Stimulated activated CD4-positive, alpha-beta T cell treated with anti-CD3 and anti-CD28 coated beads, Interleukin-4, amount 100 ng/mL, for 24 hours (primary cell): ENCODE measurements around the gene CFAP77.
"Not testable (repeated sequence)": the region's sequence is repeated elsewhere in the genome, so short reads cannot be mapped to it uniquely, and the experiment has no call there.

Source experiments
- DNase-seq: peaks from one replicate; pipeline ENCODE4 v3.0.0-alpha.2; 2020

The CFAP77 gene

DNA sequence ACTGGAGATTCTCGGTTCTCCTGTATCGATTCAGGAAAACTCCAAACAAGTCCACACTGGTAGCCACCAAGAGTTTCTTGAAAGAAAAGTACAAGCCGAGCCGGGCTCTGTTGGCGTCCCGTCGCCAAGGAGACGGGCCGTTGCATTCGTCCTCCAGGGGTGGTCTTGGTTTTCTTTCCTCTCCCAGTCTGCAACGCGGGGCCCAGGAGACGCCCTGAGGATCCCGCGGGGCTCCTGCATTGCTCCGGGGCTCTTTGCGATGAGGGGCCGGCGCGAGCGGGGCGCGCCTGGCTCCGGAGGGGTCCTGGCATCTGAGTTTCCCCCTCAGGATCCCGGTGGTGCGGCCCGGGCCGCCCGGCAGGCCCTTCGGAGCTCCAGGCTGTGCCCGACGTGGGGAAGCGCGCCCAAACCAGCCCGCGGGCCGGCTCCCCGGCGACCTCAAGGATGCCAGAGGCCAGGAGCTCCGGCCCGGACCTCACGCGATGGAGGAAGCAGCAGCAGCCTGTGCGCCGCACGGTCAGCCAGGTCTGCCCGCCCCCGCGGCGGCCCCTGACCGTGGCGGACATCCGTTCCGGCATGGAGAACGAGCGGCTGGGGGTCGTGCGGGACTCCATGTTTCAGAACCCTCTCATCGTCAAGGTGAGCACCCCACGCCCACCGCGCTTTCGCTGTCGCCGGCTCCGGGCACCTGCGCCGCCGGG, at the start of gene CFAP77:
CFAP77 (plus strand) TSS at position 384 of the 701 bp plus-strand sequence; CDS start at position 445, 61 bp downstream.
- peak; percentile 31 for DNase-seq

DNA sequence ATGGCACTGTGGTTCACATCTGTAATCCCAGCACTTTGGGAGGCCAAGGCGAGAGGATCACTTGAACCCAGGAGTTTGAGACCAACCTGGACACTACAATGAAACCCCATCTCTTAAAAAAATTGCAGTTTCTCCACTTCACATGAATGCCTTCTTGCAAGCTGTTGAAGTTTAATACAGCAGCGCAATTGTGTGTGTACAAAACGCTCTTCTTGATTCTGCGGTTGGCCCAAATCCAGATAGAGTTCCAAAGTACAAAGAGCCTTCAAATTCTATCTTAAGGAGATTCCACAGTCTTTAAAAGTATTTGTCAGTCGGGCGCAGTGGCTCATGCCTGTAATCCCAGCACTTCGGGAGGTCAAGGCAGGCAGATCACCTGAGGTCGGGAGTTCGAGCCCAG, 45.9 kb upstream of the CFAP77 start:
- DNase-seq = no peak

DNA sequence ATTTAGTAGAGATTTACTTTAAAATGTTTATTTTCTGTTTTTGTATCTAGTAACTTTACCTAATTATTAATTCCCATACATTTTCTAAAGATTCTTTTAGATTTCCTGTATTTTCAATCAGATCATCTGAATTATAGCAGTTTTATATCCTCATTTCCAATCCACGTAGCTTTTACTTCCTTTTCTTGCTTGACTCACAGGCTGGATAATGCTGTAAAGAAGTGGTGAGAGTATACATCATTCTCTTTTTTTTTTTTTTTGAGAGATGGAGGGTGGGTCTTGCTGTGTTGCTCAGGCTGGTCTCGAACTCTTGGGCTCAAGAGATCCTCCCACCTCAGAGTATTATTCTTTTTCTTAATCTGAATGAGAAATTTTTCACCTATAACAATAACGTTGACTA, 44.0 kb upstream of the CFAP77 start:
- DNase-seq = no peak

DNA sequence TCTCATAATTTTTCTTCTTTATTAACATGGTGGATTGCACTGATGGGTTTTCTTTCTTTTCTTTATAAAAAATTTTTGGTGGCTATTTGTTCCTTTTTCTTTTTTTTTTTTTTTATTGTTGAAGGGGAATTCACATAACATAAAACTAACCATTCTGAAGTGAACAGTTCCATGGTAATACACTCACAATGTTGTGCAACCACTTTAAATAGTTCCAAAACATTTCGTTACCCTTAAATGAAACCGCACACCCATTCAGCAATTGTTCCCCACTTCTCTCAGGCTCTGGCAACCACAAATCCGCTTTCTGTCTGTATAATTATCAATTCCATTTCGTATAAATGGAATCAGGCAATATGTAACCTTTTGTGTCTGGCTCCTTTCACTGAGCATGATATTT, 43.5 kb upstream of the CFAP77 start:
- no peak for DNase-seq

DNA sequence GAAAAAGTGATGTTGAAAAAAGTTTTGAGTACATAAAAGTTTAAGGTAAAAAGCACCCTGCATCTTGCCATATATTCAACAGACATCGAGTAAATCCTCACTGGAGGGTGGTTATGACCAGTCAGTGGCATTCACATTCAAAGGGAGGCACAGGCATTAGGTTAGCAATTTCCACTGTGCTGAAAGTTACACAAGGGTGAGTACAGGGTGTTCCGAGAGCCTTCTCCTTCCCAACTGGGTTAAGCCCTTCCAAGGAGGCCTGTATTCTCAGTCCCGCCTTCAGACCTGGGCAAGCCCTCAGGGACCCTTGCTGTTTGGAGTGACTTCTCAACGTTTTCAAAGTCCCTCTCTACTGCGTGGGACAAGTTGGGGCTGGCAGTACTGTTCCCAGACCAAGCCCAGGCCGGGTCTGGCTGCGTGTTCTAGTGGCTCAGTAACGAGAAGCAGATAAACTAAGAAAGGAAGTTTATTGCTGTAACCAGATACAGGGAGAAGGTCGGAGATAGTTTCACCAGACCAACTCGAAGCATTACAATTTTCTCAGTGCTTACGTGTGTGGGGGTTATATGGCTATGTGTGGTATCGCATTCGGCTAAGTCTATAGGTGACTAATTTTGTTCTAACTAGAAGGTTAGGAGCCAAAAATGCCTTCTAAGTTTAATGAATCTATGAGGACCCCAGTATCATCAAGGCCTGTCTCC, 42.2 kb upstream of the CFAP77 start:
- no peak for DNase-seq

DNA sequence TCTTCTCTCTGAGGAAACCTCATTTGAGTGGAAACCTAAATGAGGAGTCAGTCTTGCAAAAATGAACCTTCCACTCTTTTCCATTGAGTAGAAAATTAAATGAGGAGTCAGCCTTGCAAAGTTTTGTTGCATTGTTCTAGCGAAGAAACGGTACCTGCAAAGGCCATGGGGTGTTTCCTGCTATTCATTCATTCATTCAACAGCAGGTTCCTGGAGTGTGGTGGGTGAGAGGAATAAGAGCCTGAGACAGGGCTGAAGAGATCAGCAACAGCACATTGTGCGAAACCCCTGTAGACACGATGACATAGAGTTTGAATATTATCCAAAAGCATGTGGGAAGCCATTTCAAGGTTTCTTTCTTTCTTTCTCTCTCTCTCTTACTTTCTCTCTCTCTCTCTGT, 40.6 kb upstream of the CFAP77 start:
- no peak for DNase-seq

DNA sequence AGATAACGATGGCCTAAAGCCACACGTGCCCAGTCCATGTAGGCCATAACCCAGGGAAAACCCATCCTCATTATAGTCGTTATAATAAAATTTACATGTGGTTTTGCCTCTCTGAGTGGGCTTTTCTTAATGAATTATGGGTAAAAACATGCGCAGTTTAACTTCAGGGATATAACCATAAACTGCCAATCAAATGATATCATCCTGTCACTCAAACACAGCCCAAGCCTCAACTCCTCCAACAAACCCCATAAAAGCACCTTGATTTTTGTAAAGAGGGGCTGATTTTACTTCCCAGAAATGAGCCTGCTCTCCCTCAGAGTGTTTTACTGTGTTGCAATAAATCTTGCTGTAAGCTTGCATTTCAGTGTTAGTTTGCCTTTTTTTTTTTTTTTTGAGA, 39.4 kb upstream of the CFAP77 start:
- DNase-seq = no peak

DNA sequence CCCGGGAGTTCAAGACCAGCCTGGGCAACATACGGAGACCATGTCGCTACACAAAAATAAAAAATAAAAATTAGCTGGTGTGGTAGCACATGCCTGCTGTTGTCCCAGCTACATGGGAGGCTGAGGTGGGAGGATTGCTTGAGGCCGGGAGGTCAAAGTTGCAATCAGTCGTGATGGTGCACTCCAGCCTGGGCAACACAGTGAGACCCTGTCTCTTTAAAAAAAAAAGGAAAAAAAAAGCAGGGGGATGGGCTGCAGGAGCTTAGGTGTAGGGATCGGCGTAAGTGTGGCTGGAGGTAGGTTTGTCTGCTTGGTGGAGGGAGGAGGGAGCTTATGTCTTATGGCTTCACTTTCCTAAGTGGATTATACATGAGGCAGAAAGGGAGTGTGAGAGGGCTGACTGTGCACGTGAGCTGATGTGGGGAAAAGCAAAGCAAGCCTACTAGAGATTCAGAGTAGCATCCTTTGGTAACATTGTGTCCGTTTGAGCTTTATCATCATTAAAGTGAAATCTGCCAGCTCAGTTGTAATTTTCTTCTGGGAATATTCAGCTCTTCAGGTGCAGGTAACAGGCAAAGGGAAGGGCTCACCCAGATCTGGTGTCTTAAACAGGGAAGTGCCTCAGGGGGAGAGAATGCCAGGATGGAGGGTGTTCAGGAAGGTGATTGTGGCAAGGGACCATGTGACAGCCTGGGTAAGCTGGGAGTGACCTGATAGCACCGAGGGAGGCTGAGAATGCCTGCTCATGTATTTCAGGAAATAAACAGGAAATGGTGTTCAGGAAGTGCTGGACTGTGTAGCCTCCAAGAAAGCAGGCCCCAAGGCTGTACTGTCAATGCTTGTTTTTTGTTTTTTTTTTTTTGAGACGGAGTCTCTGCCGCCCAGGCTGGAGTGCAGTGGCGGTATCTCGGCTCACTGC, 37.6 kb upstream of the CFAP77 start:
- DNase-seq = no peak

DNA sequence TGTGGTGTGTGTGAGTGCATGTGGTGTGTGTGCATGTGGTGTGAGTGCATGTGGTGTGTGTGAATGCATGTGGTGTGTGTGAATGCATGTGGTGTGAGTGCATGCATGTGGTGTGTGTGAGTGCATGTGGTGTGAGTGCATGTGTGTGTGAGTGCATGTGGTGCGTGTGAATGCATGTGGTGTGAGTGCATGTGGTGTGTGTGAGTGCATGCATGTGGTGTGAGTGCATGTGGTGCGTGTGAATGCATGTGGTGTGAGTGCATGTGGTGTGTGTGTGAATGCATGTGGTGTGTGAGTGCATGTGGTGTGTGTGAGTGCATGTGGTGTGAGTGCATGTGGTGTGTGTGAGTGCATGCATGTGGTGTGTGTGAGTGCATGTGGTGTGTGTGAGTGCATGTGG, 32.2 kb upstream of the CFAP77 start:
- DNase-seq = not testable (repeated sequence)

DNA sequence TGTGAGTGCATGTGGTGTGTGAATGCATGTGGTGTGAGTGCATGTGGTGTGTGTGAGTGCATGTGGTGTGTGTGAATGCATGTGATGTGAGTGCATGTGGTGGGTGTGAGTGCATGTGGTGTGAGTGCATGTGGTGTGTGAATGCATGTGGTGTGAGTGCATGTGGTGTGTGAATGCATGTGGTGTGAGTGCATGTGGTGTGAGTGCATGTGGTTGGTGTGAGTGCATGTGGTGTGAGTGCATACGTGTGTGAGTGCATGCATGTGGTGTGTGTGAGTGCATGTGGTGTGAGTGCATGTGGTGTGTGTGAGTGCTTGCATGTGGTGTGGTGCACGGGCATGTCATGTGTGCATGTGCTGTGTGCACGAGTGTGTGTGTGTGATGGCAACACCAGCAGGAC, 31.6 kb upstream of the CFAP77 start:
- DNase-seq = not testable (repeated sequence)

DNA sequence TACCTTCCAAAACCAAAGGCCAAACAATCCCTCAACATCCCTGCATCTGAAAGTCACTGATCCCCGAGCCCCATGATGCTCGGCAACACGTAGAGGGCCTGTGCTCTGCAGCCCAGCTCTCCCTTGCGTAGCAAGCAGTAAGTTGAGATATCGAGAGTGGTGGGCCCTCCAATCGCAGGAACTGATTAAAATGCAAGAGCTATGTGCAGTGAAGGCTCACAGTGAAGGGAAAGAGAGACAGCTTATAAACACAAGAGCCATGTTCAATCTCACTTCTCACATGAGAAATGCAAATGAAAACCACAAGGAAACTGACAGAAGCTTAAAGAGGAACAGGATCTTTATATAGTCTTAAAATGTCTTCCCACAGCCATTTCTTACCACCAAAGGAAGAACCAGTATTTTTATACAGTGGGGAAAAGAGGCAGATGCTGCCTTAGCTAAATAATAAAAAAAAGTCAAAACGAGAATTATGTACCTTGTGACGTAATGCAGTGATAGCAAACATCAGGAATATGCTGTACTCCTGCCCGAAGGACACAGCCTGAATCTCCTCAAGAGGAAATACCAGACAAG, 28.0 kb upstream of the CFAP77 start:
- DNase-seq = no peak

DNA sequence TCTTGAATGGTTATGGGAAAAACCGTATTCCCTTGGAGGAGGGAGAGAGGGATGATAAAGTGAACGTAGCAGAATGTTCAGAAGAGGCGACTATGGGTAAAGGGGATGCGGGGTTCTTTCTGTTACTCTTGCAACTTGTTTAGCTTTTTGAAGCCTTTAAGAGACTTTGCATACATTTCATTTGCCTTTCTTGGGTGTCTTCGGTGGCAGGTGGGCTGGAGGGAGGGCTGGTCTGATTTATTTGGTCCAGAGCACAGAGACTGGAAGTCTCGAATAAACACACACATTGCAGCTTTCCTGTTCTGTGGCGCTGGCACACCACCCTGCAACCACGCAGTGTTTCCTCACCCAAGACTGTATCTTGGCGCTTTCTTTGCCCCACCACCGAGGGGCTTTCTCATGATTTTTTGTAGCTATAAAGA, 26.5 kb upstream of the CFAP77 start:
- DNase-seq = no peak

DNA sequence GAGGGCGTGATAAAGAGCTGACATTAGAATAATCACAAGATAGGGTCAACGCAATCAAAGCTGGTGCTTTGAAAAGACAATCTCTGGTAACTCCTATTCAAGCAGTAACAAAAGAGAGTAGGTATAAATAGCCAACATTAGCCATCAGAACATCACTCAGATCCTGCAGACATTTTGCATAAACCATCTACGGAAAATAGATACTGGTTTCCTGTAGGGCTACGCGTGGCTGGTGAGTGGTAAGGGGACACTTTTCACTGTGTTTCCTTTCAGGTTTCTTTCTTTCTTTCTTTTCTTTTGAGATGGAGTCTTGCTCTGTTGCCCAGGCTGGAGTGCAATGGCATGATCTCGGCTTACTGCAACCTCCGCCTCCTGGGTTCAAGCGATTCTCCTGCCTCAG, 25.6 kb upstream of the CFAP77 start:
- no peak for DNase-seq

DNA sequence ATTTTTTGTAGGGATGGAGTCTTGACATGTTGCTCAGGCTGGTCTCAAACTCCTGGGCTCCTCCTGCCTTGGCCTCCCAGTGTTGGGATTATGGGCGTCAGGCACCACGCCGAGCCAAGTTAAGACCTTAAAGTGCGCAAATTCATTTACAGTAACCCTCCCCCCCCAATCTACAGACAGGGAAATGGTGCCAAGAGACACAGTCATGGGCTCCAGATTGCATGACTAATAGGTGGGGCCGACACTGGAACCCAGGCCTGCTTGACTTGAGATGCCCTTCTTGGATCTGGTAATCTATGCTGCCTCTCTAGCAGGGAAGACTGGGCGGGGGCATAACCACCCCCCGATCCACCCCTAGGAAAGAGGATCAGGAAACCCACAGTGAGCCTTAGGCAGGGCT, 22.9 kb upstream of the CFAP77 start:
- no peak for DNase-seq

DNA sequence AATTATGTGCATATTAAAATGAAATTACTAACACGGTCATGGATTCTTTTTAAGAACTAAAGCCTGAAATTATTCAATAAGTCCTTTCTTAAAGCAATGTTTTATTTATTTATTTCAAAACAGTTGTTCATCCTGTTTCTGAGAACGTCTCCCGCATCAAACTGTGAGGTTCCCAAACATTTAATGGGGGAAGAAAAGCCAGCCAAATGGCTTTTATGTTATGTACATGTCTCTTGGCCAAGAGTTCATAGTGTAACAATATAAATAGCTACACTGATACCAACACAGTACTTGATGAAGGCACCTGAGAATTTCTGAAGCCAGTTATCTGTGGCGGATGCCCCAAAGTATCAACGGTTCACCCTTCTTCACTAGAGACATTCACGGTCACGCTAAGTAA, 19.0 kb upstream of the CFAP77 start:
- no peak for DNase-seq

DNA sequence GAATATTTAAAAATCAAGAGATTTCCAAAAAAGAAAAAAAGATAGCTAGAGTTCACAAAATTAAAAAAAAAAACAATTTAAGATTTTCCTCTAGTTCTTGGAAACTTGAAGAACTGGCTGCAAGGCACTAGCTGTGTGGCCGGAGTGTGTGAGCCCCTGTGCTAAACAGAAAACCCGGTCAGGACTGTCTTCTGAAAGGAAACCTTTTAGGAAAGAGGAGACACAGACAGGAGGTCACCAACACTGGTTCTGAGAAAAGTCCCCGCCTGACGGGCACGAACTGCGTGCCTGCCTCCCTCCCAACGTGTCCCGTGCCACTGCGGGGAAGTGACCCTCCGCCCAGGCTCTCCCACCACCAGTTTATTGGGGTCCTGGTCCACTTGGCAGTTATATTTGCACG, 18.6 kb upstream of the CFAP77 start:
- no peak for DNase-seq

DNA sequence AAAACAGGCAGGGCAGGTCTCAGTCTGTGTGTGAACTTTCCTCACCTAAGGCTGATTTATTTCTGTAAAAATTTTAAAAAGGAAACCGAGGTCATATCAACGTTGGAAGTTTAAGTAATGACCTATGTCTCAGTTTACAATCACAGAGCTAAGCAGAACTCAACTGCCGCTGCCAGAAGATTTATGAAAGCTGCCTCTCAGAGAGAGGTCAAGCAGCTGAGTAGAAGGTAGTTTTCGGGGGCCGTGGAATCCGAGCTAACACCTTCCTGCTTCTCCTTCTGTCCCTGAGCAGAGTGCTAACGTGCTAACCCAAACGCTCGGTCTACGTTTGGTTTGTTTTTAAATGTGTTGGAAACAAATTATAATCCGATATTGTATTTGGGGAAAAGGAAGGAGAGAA, 14.5 kb upstream of the CFAP77 start:
- DNase-seq = no peak

DNA sequence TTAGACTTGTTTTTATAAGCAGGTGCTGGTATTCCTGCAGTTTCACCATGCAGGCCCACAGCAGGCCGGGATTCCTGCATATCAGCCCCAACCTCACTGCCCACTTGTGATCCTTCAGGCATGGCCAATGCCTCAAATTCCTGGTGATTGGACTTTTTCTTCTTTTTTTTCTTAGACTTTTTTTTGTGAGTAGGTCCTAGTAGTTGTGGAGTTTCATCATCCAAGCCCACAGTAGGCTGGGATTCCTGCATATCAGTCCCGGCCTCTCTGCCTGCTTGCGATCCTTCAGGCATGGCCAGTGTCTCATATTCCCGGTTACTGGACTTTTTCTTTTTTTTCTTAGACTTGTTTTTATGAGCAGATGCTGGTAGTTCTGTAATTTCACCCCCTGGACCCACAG, 8.2 kb upstream of the CFAP77 start:
- no peak for DNase-seq

DNA sequence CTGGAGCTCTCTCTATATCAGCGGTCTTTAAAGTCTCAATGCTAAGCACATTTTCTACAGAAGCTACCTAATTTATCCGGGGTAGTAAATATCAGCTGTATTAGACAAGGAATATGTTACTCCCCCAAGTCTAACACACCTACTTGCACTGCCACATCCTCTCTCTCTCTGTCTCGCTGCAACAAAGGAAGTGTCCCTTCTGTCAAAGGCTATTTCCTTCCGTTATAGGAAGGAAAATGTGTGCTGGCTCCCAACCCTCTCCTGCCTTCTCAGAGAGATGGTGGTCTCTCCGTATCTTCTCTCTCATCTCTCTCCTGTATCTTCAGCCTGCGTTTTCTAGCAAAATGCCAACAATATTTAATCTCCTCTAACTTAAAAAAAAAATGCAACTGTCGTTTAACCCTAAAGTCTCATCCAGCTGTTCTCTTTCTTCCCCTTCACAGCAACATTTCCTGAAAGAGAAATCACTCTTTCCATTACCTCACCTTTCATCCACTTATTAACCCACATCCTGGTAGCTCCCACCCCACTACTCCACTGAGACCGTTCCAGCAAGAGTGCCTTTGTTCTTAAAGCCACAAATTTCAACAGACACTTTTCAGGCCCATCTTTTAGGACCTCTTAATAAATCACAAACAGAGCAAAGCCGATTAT, 5.7 kb upstream of the CFAP77 start:
- DNase-seq = peak; percentile 11

DNA sequence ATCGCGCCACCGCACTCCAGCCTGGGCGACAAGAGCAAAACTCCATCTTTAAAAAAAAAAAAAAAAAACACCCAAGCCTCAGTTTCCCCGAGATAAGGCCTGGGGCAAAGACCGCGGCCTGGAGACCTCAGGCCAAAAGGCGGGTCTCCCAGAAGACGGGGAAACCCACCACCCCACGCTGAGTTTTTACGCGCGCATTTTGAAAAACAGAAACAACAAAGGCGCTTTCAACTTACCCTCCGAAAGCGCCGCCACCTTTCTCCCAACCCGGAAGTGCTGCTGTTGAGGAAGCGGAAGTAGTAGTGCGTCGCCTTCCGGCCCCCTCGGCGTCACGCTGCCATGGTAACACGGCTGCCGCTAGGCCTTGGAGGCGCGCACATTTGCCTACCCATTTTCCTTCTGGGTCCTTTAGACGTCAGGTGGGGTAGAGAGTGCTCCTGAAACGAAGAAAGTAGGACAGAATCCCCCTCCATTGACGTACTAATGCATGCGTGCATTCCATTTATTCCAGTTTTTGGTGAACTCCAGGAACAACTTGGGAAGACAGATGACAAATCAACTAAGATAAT, 3.4 kb upstream of the CFAP77 start, which contains the start of gene TTF1:
TTF1 (minus strand) TSS at position 287 of the 569 bp plus-strand sequence. CDS start 4,019 bp downstream, outside the sequence.
- peak; percentile 94 for DNase-seq

DNA sequence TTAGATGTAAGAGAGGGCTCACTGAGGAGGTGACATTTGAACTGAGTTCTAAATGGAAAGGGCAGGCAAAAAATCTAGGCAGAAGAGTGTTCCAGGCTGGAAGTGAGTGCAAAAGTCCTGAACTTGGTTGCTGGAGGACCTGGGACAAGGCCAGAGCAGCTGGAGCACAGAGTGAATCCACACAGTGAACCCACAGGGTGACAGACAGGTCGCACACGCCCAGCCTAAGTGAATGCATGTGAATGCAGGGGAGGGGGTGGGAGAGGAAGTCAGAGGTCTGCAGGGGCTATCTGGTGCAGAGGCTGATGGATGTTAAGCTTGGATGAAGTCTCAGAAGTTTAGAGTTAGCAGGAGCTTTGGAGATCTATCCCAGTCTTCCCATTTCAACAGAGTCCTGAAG, 2.8 kb upstream of the CFAP77 start:
- DNase-seq = no peak

DNA sequence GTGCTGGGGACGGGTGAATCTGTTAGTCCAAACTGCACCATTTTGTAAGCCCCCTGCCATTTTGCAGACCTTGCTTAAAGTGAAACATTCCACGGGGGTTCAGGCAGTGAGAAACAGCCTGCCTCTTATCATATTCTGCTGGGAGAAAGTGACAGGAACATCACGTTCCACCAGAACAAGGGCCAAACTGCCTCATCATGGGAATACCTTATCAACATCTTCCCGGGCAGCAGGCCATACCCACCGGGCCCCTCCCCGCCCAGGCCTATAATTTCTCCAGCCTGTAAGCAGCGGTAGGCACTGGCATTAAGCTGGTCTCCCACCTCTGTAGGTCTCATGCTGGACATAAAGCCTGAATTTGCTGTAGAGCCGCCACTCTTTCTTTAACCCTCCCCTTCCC, 1.5 kb upstream of the CFAP77 start:
- DNase-seq = no peak
